ENCODE data around the gene E4F1.

The E4F1 gene

DNA sequence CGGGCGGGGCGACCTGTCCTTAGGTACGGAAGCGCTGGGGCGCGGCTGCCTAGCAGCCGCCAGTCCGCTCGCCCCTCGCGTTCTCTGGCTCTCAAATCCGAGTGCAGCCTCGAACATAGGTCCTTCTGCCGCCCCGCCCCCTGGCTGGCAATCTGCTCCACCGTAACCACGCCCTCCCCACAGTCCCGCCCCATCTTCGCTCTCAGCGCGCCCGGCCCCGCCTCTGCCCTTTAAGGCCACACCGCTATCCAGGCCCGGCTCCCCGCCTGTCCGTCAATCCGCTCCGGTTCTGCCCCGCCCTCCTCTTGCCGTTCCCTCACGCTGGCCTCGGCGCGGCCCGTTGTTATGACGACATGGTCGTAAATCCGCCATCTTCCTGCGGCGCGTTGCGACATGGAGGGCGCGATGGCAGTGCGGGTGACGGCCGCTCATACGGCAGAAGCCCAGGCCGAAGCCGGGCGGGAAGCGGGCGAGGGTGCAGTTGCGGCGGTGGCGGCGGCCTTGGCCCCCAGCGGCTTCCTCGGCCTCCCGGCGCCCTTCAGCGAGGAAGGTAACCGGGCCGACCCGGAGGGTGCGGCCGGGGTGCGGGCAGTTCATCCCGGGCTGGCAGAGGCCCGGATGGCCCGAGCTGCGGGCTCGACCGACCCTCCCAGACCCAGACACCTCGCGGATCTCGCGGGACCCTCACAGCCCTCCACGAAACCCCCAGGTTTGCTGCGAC, at the start of gene E4F1:
Gene E4F1 (plus strand): TSS at position 371 of the 721 bp plus-strand sequence. CDS start 23 bp downstream, at position 394.
- Histone ChIP-seq H4K20me1 (peaks cover 47% of the 10 kb centered on the region), H3K4me1 (peaks cover 31% of the 10 kb centered on the region), H3K4me2 (peak within 1 kb of the TSS; percentile 89), H3K27me3 (no peaks in the 10 kb centered on the region), H3K9ac (peak within 1 kb of the TSS; percentile 93), H3K4me3 (peak within 1 kb of the TSS; percentile 84), H3K27ac (peak within 1 kb of the TSS; percentile 88), H3K9me3 (no peaks in the 10 kb centered on the region), H3K36me3 (peaks cover 22% of the 10 kb centered on the region)
- peak; percentile 95 for TF ChIP-seq Cebpa-rat (IDR thresholded peaks at IDR 0.05)

DNA sequence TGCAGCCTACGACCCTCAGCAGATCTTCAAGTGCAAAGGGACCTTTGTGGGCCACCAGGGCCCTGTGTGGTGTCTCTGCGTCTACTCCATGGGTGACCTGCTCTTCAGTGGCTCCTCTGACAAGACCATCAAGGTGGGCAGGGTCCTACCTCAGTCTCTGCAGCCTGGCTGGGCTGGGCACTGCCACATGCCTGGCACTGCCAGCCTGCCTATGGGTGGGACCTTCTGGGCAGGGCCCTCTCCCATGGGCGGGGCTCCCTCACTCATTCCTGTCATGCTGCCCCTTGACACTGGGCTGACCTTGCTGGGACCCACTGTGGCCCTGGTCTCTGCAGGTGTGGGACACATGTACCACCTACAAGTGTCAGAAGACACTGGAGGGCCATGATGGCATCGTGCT, 49.5 kb upstream of the E4F1 start:
- Histone ChIP-seq H3K27me3 (no peaks in the 10 kb centered on the region), H3K4me2 (no peak overlapping the region), H3K4me1 (peaks cover 32% of the 10 kb centered on the region), H3K9ac (no peak overlapping the region), H3K36me3 (peaks cover 75% of the 10 kb centered on the region), H3K4me3 (no peak overlapping the region), H4K20me1 (peaks cover 29% of the 10 kb centered on the region), H3K9me3 (peaks cover 7% of the 10 kb centered on the region), H3K27ac (no peak overlapping the region)
- TF ChIP-seq Cebpa-rat (IDR thresholded peaks at IDR 0.05) = no peak

GRCh38 chr16:2174396-2175131, 48.8 kb upstream of the E4F1 start:
- Histone ChIP-seq H3K4me2 (no peak overlapping the region), H4K20me1 (peaks cover 22% of the 10 kb centered on the region; the same call in 1 of the 2 replicates), H3K9me3 (peaks cover 7% of the 10 kb centered on the region), H3K4me1 (peaks cover 26% of the 10 kb centered on the region), H3K4me3 (no peak overlapping the region), H3K36me3 (peaks cover 74% of the 10 kb centered on the region), H3K9ac (no peak overlapping the region), H3K27ac (no peak overlapping the region), H3K27me3 (no peaks in the 10 kb centered on the region)
- no peak for TF ChIP-seq Cebpa-rat (IDR thresholded peaks at IDR 0.05)

- H3K9ac ChIP-seq = no peak overlapping the region
- no peak for TF ChIP-seq Cebpa-rat (IDR thresholded peaks at IDR 0.05)
- H3K36me3 ChIP-seq = peaks cover 81% of the 10 kb centered on the region
- no peak overlapping the region for H3K27ac ChIP-seq
- no peak overlapping the region for H3K4me2 ChIP-seq
- peaks cover 7% of the 10 kb centered on the region for H3K9me3 ChIP-seq
- H3K27me3 ChIP-seq = no peaks in the 10 kb centered on the region
- H3K4me1 ChIP-seq = peaks cover 17% of the 10 kb centered on the region
- peaks cover 22% of the 10 kb centered on the region for H4K20me1 ChIP-seq
- no peak overlapping the region for H3K4me3 ChIP-seq
These were observed 47.9 kb upstream of the E4F1 start for GRCh38 chr16:2175454-2175853.

DNA sequence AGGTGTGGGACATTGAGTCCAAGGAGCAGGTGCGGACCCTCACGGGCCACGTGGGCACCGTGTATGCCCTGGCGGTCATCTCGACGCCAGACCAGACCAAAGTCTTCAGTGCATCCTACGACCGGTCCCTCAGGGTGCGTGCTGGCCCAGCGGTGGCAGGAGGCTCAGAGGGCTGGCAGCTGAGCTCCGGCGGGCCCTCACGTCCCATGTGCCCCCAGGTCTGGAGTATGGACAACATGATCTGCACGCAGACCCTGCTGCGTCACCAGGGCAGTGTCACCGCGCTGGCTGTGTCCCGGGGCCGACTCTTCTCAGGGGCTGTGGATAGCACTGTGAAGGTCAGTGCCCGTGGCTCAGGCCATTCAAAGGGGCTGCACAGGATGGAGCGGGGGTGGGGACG, 47.3 kb upstream of the E4F1 start:
- Histone ChIP-seq H3K4me2 (no peak overlapping the region), H3K9ac (no peak overlapping the region), H3K9me3 (peaks cover 7% of the 10 kb centered on the region), H3K4me1 (peaks cover 11% of the 10 kb centered on the region), H4K20me1 (peaks cover 26% of the 10 kb centered on the region), H3K27me3 (no peaks in the 10 kb centered on the region), H3K27ac (no peak overlapping the region), H3K4me3 (no peak overlapping the region), H3K36me3 (peaks cover 79% of the 10 kb centered on the region)
- TF ChIP-seq Cebpa-rat (IDR thresholded peaks at IDR 0.05) = no peak

GRCh38 chr16:2177101-2177500, 46.3 kb upstream of the E4F1 start:
- H3K36me3 ChIP-seq = peaks cover 68% of the 10 kb centered on the region
- no peaks in the 10 kb centered on the region for H3K27me3 ChIP-seq
- H3K9me3 ChIP-seq = peaks cover 7% of the 10 kb centered on the region
- H3K4me2 ChIP-seq = no peak overlapping the region
- no peak overlapping the region for H3K4me3 ChIP-seq
- H4K20me1 ChIP-seq = peaks cover 22% of the 10 kb centered on the region
- H3K9ac ChIP-seq = no peak overlapping the region
- H3K27ac ChIP-seq = no peak overlapping the region
- TF ChIP-seq Cebpa-rat (IDR thresholded peaks at IDR 0.05) = no peak
- peaks cover 6% of the 10 kb centered on the region for H3K4me1 ChIP-seq

GRCh38 chr16:2177561-2177960, 45.8 kb upstream of the E4F1 start:
- no peak for TF ChIP-seq Cebpa-rat (IDR thresholded peaks at IDR 0.05)
- Histone ChIP-seq H3K27ac (no peak overlapping the region), H3K9ac (no peak overlapping the region), H3K27me3 (no peaks in the 10 kb centered on the region), H3K4me3 (no peak overlapping the region), H3K4me1 (peaks cover 10% of the 10 kb centered on the region), H4K20me1 (peaks cover 22% of the 10 kb centered on the region), H3K9me3 (peaks cover 7% of the 10 kb centered on the region), H3K4me2 (no peak overlapping the region), H3K36me3 (peaks cover 66% of the 10 kb centered on the region)

DNA sequence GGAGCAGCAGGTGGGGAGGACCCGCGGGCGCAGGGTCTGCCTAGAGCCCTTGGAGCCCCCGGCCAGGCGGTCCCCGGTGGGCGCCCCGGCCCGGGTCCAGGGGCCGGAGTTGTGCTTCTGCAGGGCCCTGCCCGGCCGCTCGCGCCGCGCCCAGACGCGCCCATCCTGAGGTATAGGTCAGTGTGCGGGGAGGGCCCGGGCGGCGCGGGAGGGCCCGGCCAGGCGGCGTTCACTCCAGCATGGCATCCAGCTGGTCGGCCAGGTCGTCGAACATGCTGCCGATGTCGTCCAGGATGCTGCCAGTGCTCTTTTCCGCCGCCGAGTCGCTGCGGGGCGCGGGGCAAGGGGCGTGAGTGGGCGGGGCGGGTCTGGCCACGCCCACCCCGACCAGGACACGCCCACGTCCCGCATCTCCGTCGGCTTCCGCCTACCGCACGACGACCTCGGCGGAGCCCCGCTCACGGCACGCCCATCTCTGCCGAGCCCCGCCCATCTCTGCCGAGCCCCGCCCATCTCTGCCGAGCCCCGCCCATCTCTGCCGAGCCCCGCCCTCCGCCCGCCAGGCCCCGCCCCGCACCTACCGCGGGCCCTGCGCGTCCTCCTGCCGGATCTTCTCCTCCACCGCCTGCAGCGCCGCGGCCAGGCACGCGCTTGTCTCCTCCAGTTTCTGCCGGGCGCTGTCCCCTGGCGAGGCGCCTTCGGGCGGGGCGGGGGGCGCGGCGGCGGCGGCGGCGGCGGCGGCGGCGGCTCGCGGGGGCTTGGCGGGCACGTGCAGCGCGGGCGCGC, 44.9 kb upstream of the E4F1 start:
- no peaks in the 10 kb centered on the region for H3K27me3 ChIP-seq
- H3K36me3 ChIP-seq = peaks cover 56% of the 10 kb centered on the region
- no peak overlapping the region for H3K27ac ChIP-seq
- peaks cover 29% of the 10 kb centered on the region for H4K20me1 ChIP-seq
- H3K4me2 ChIP-seq = no peak overlapping the region
- TF ChIP-seq Cebpa-rat (IDR thresholded peaks at IDR 0.05) = no peak
- H3K9me3 ChIP-seq = peaks cover 7% of the 10 kb centered on the region
- no peak overlapping the region for H3K4me3 ChIP-seq
- H3K9ac ChIP-seq = no peak overlapping the region
- H3K4me1 ChIP-seq = peaks cover 19% of the 10 kb centered on the region

GRCh38 chr16:2179107-2179501, 44.3 kb upstream of the E4F1 start:
- Histone ChIP-seq H3K9ac (no peak overlapping the region), H3K4me3 (no peak overlapping the region), H3K4me2 (no peak overlapping the region), H3K27ac (no peak overlapping the region), H3K9me3 (peaks cover 7% of the 10 kb centered on the region), H4K20me1 (peaks cover 35% of the 10 kb centered on the region), H3K36me3 (peaks cover 51% of the 10 kb centered on the region), H3K4me1 (peaks cover 25% of the 10 kb centered on the region), H3K27me3 (no peaks in the 10 kb centered on the region)
- no peak for TF ChIP-seq Cebpa-rat (IDR thresholded peaks at IDR 0.05)
